ENCODE results near the gene HTRA1.

Gene HTRA1

DNA sequence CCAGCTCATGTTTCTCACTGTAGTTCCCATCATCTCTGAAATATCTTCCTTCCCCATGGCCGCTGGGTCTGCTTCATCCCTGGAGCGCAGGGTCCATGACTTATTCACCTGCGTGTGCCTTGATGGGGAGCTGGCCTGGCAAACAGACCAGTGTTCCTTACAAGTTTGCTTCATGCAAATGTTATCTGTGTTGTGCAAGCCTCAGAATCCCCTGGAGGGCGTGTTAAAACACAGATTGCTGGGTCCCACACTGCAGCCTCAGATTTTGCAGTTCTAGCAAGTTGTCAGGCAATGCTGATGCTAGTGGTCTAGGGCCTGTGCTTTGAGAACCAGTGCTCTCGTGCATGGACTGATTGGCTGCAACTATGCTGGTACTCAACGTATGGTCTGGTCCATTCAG lies 92.0 kb downstream of the HTRA1 start:
- Histone ChIP-seq H3K27ac (no peak overlapping the region), H3K36me3 (replicated peaks) (no peaks in the 10 kb centered on the region), H3K4me3 (ENCODE audit: low read depth, low read length) (no peak overlapping the region), H3K27me3 (replicated peaks) (no peaks in the 10 kb centered on the region)
- DNase-seq, result no peak
- in situ Hi-C loops (cut with HindIII; ENCODE audit: low pct_ligation_motif_present, low sequenced_read_pairs), result no loop called here
- TF ChIP-seq CTCF (IDR thresholded peaks at IDR 0.05; ENCODE audit: low read depth, low read length, missing control alignments), result no peak

GRCh38 chr10:122554131-122555036 lies 93.0 kb downstream of the HTRA1 start:
- no peak for TF ChIP-seq CTCF (IDR thresholded peaks at IDR 0.05; ENCODE audit: low read depth, low read length, missing control alignments)
- no peak for DNase-seq

DNA sequence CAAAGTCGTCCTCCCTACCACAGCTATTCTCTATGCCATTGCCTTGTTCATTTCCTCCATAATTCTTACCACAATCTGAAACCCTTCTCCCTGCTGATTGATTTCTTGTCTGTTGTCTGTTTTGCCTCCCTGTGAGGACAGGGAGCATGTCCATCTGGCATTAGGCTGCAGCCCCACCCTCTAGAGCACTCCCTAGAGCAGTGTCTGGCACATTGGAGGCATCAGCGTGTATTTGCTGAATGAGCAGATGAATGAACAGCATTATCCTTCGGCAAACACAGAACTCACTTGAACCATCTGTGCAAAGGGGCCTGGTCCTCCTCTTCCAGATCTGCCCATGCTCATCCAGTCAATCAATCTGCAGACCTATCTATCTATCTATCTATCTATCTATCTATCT lies 94.1 kb downstream of the HTRA1 start:
- Histone ChIP-seq H3K4me3 (ENCODE audit: low read depth, low read length) (no peak overlapping the region), H3K27me3 (replicated peaks) (no peaks in the 10 kb centered on the region), H3K36me3 (replicated peaks) (no peaks in the 10 kb centered on the region), H3K27ac (no peak overlapping the region)
- in situ Hi-C loops (cut with HindIII; ENCODE audit: low pct_ligation_motif_present, low sequenced_read_pairs), result no loop called here
- no peak for DNase-seq
- TF ChIP-seq CTCF (IDR thresholded peaks at IDR 0.05; ENCODE audit: low read depth, low read length, missing control alignments), result no peak

More at GRCh38 chr10:122554131-122555036, 93.0 kb downstream of the HTRA1 start:
- no peaks in the 10 kb centered on the region for H3K27me3 ChIP-seq (replicated peaks)
- in situ Hi-C loops (cut with HindIII; ENCODE audit: low pct_ligation_motif_present, low sequenced_read_pairs), result no loop called here
- no peaks in the 10 kb centered on the region for H3K36me3 ChIP-seq (replicated peaks)
- H3K4me3 ChIP-seq (ENCODE audit: low read depth, low read length), result no peak overlapping the region
- no peak overlapping the region for H3K27ac ChIP-seq

- Histone ChIP-seq H3K4me3 (ENCODE audit: low read depth, low read length) (no peak overlapping the region), H3K27ac (no peak overlapping the region), H3K36me3 (replicated peaks) (no peaks in the 10 kb centered on the region), H3K27me3 (replicated peaks) (peaks cover under 1% of the 10 kb centered on the region)
- in situ Hi-C loops (cut with HindIII; ENCODE audit: low pct_ligation_motif_present, low sequenced_read_pairs), result no loop called here
- no peak for DNase-seq
- TF ChIP-seq CTCF (IDR thresholded peaks at IDR 0.05; ENCODE audit: low read depth, low read length, missing control alignments), result no peak
Observed at GRCh38 chr10:122557516-122557915, 96.2 kb downstream of the HTRA1 start.

GRCh38 chr10:122558452-122558851 lies 97.1 kb downstream of the HTRA1 start:
- H3K27me3 ChIP-seq (replicated peaks), result peaks cover 5% of the 10 kb centered on the region
- DNase-seq, result no peak
- TF ChIP-seq CTCF (IDR thresholded peaks at IDR 0.05; ENCODE audit: low read depth, low read length, missing control alignments), result no peak
- in situ Hi-C loops (cut with HindIII; ENCODE audit: low pct_ligation_motif_present, low sequenced_read_pairs), result no loop called here
- H3K27ac ChIP-seq, result no peak overlapping the region
- no peaks in the 10 kb centered on the region for H3K36me3 ChIP-seq (replicated peaks)
- no peak overlapping the region for H3K4me3 ChIP-seq (ENCODE audit: low read depth, low read length)

Measured in brain microvascular endothelial cell (primary cell).